Measurements from ENCODE around the gene PVR.

PVR gene

GRCh38 chr19:44640518-44640917 lies 3.2 kb upstream of the PVR start:
- H4K12ac ChIP-seq (ENCODE audit: low read depth, low read length) = no peak overlapping the region
- H3K79me1 ChIP-seq (ENCODE audit: low read length) = peaks cover 10% of the 10 kb centered on the region

GRCh38 chr19:44641501-44642265 lies 2.0 kb upstream of the PVR start:
- Histone ChIP-seq H3K14ac (ENCODE audit: low read length) (no peak overlapping the region), H3K4me1 (ENCODE audit: control insufficient read depth in 1 of 2, insufficient read depth in 2 of 2, low read length in 2 of 2) (peaks cover 6 to 11% of the 10 kb centered on the region in 2 experiments), H4K12ac (ENCODE audit: low read depth, low read length) (no peak overlapping the region), H3K36me3 (ENCODE audit: control insufficient read depth in 1 of 2, insufficient read depth in 2 of 2, low read length in 2 of 2) (peaks cover 0 to 3% of the 10 kb centered on the region in 2 experiments), H2AFZ (ENCODE audit: insufficient read depth, low read length, poor library complexity) (no peak overlapping the region), H3K9ac (ENCODE audit: low read length) (no peak overlapping the region), H3K4me2 (ENCODE audit: low read length) (no peak overlapping the region), H2BK5ac (ENCODE audit: low read depth, low read length, poor library complexity) (no peak overlapping the region), H3K27ac (ENCODE audit: low read depth, low read length) (no peak overlapping the region), H3K4me3 (ENCODE audit: low read depth, low read length) (no peak overlapping the region), H3K79me2 (ENCODE audit: control insufficient read depth, insufficient read depth, low read length, poor library complexity) (peaks cover 6% of the 10 kb centered on the region), H2AK5ac (ENCODE audit: low read length) (no peak overlapping the region), H4K91ac (ENCODE audit: low read depth, low read length) (no peak overlapping the region), H2BK120ac (ENCODE audit: insufficient read depth, low read length, poor library complexity) (no peak overlapping the region), H3K79me1 (ENCODE audit: low read length) (peaks cover 10% of the 10 kb centered on the region), H2BK12ac (ENCODE audit: low read length) (no peak overlapping the region), H3K18ac (ENCODE audit: low read length) (no peak overlapping the region), H3K4ac (ENCODE audit: low read depth, low read length) (no peak overlapping the region), H3K23ac (ENCODE audit: low read length) (no peak overlapping the region), H4K8ac (ENCODE audit: low read depth, low read length) (no peak overlapping the region), H3K9me3 (ENCODE audit: insufficient read depth, low read depth, low read length) (no peaks in the 10 kb centered on the region), H3K27me3 (ENCODE audit: insufficient read depth, low read length) (no peaks in the 10 kb centered on the region)
- no CpG with 5 or more reads among the region's 9 CpGs for WGBS (ENCODE audit: extremely low coverage, insufficient coverage, insufficient read length)
- peak; percentile 88 for DNase-seq

More at GRCh38 chr19:44640518-44640917, 3.2 kb upstream of the PVR start:
- Histone ChIP-seq H4K8ac (ENCODE audit: low read depth, low read length) (no peak overlapping the region), H3K4ac (ENCODE audit: low read depth, low read length) (no peak overlapping the region), H3K27ac (ENCODE audit: low read depth, low read length) (no peak overlapping the region), H3K4me3 (ENCODE audit: low read depth, low read length) (no peak overlapping the region), H3K9me3 (ENCODE audit: insufficient read depth, low read depth, low read length) (no peaks in the 10 kb centered on the region), H2AFZ (ENCODE audit: insufficient read depth, low read length, poor library complexity) (no peak overlapping the region), H3K23ac (ENCODE audit: low read length) (no peak overlapping the region), H3K36me3 (ENCODE audit: control insufficient read depth in 1 of 2, insufficient read depth in 2 of 2, low read length in 2 of 2) (no peaks in the 10 kb centered on the region), H3K18ac (ENCODE audit: low read length) (no peak overlapping the region), H2BK12ac (ENCODE audit: low read length) (no peak overlapping the region), H3K79me2 (ENCODE audit: control insufficient read depth, insufficient read depth, low read length, poor library complexity) (peaks cover 6% of the 10 kb centered on the region), H3K9ac (ENCODE audit: low read length) (no peak overlapping the region), H2BK120ac (ENCODE audit: insufficient read depth, low read length, poor library complexity) (no peak overlapping the region), H3K4me1 (ENCODE audit: control insufficient read depth in 1 of 2, insufficient read depth in 2 of 2, low read length in 2 of 2) (peaks cover 6 to 11% of the 10 kb centered on the region in 2 experiments), H3K4me2 (ENCODE audit: low read length) (no peak overlapping the region), H4K91ac (ENCODE audit: low read depth, low read length) (no peak overlapping the region), H3K27me3 (ENCODE audit: insufficient read depth, low read length) (no peaks in the 10 kb centered on the region), H2BK5ac (ENCODE audit: low read depth, low read length, poor library complexity) (no peak overlapping the region), H3K14ac (ENCODE audit: low read length) (no peak overlapping the region), H2AK5ac (ENCODE audit: low read length) (no peak overlapping the region)
- no CpG with 5 or more reads among the region's 3 CpGs for WGBS (ENCODE audit: extremely low coverage, insufficient coverage, insufficient read length)
- DNase-seq = peak; percentile 64 to 76

- H2BK12ac ChIP-seq (ENCODE audit: low read length) = no peak overlapping the region
- no peak overlapping the region for H3K4me3 ChIP-seq (ENCODE audit: low read depth, low read length)
- H4K12ac ChIP-seq (ENCODE audit: low read depth, low read length) = no peak overlapping the region
- no peak overlapping the region for H2BK5ac ChIP-seq (ENCODE audit: low read depth, low read length, poor library complexity)
- no peak overlapping the region for H3K9ac ChIP-seq (ENCODE audit: low read length)
- no peak overlapping the region for H3K14ac ChIP-seq (ENCODE audit: low read length)
- no CpG with 5 or more reads among the region's 1 CpG for WGBS (ENCODE audit: extremely low coverage, insufficient coverage, insufficient read length)
- no peak overlapping the region for H2BK120ac ChIP-seq (ENCODE audit: insufficient read depth, low read length, poor library complexity)
- H3K4ac ChIP-seq (ENCODE audit: low read depth, low read length) = no peak overlapping the region
- no peak overlapping the region for H3K18ac ChIP-seq (ENCODE audit: low read length)
- no peaks in the 10 kb centered on the region for H3K9me3 ChIP-seq (ENCODE audit: insufficient read depth, low read depth, low read length)
- no peak overlapping the region for H3K23ac ChIP-seq (ENCODE audit: low read length)
- H2AFZ ChIP-seq (ENCODE audit: insufficient read depth, low read length, poor library complexity) = no peak overlapping the region
- H4K8ac ChIP-seq (ENCODE audit: low read depth, low read length) = no peak overlapping the region
- no peak overlapping the region for H3K27ac ChIP-seq (ENCODE audit: low read depth, low read length)
- DNase-seq = peak in 1 of 2 donors; percentile 17
- no peak overlapping the region for H3K4me2 ChIP-seq (ENCODE audit: low read length)
- H2AK5ac ChIP-seq (ENCODE audit: low read length) = no peak overlapping the region
- no peak overlapping the region for H4K91ac ChIP-seq (ENCODE audit: low read depth, low read length)
- peaks cover 6 to 10% of the 10 kb centered on the region in 2 experiments for H3K4me1 ChIP-seq (ENCODE audit: control insufficient read depth in 1 of 2, insufficient read depth in 2 of 2, low read length in 2 of 2)
- peaks cover 10% of the 10 kb centered on the region for H3K79me1 ChIP-seq (ENCODE audit: low read length)
- no peaks in the 10 kb centered on the region for H3K27me3 ChIP-seq (ENCODE audit: insufficient read depth, low read length)
- peaks cover 4 to 7% of the 10 kb centered on the region in 2 experiments for H3K36me3 ChIP-seq (ENCODE audit: control insufficient read depth in 1 of 2, insufficient read depth in 2 of 2, low read length in 2 of 2)
- H3K79me2 ChIP-seq (ENCODE audit: control insufficient read depth, insufficient read depth, low read length, poor library complexity) = peaks cover 6% of the 10 kb centered on the region
These were observed 1.3 kb upstream of the PVR start for GRCh38 chr19:44642377-44642776.

- Histone ChIP-seq H3K4me2 (ENCODE audit: low read length) (peak overlapping the region; percentile 98), H2AK5ac (ENCODE audit: low read length) (no peak overlapping the region), H3K79me1 (ENCODE audit: low read length) (peaks cover 10% of the 10 kb centered on the region), H3K14ac (ENCODE audit: low read length) (peak overlapping the region; percentile 95), H2BK120ac (ENCODE audit: insufficient read depth, low read length, poor library complexity) (peak overlapping the region; percentile 92), H4K8ac (ENCODE audit: low read depth, low read length) (peak overlapping the region; percentile 86), H3K4me1 (ENCODE audit: control insufficient read depth in 1 of 2, insufficient read depth in 2 of 2, low read length in 2 of 2) (peaks cover 6 to 8% of the 10 kb centered on the region in 2 experiments), H3K27ac (ENCODE audit: low read depth, low read length) (peak overlapping the region; percentile 72), H3K9me3 (ENCODE audit: insufficient read depth, low read depth, low read length) (no peaks in the 10 kb centered on the region), H3K23ac (ENCODE audit: low read length) (no peak overlapping the region), H3K9ac (ENCODE audit: low read length) (peak overlapping the region; percentile 71), H4K91ac (ENCODE audit: low read depth, low read length) (peak overlapping the region; percentile 91), H3K27me3 (ENCODE audit: insufficient read depth, low read length) (no peaks in the 10 kb centered on the region), H4K12ac (ENCODE audit: low read depth, low read length) (peak overlapping the region; percentile 91), H3K4me3 (ENCODE audit: low read depth, low read length) (peak overlapping the region; percentile 87), H3K18ac (ENCODE audit: low read length) (peak overlapping the region; percentile 93), H2BK12ac (ENCODE audit: low read length) (peak overlapping the region; percentile 78), H2AFZ (ENCODE audit: insufficient read depth, low read length, poor library complexity) (peak overlapping the region; percentile 96), H3K4ac (ENCODE audit: low read depth, low read length) (no peak overlapping the region), H3K36me3 (ENCODE audit: control insufficient read depth in 1 of 2, insufficient read depth in 2 of 2, low read length in 2 of 2) (peaks cover 20 to 22% of the 10 kb centered on the region in 2 experiments), H3K79me2 (ENCODE audit: control insufficient read depth, insufficient read depth, low read length, poor library complexity) (peaks cover 6% of the 10 kb centered on the region), H2BK5ac (ENCODE audit: low read depth, low read length, poor library complexity) (peak overlapping the region; percentile 82)
- WGBS (ENCODE audit: extremely low coverage, insufficient coverage, insufficient read length) = no CpG with 5 or more reads among the region's 13 CpGs
- peak; percentile 80 to 82 for DNase-seq
These were observed 799 bp downstream of the PVR start for GRCh38 chr19:44644402-44645016.

Data from trophoblast cell (in vitro differentiated cells and primary cell).